SU-DHL-6 (cell line): ENCODE measurements around the gene PSMC3.

Experiments used
- EZH2phosphoT487 ChIP-seq: fragments of 200-600 bp; sonication (generic), shearing (Covaris generic); conservative IDR thresholded peaks from 2 replicates; pipeline ENCODE4 v1.6.1; 2018; ENCODE audit warnings: mild to moderate bottlenecking, antibody characterized with exemption, low read length, moderate library complexity, mixed read lengths
- TF ChIP-seq, protein P1 (sequence below): fragments of 200-600 bp; sonication (generic); IDR thresholded peaks from one replicate; pipeline ENCODE4 v1.5.1; 2017; ENCODE audit warnings: antibody characterized with exemption, mild to moderate bottlenecking, low read length, moderate library complexity; ENCODE audit not compliant: insufficient read depth, poor library complexity, severe bottlenecking

DNA sequence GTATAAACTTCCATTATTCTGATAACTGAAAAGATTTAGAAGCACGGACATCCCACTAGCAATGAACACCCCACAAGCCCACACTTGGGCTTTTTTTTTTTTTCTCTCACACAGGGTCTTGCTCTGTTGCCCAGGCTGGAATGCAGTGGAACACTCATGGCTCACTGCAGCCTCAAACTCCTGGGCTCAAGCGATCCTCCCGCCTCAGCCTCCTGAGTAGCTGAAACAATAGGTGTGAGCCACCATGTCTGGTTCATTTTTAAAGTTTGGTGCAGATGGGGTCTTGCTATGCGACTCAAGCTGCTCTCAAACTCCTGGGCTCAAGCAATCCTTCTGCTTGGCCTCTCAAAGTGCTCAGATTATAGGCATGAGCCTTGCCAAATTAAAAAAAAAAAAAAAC lies 19.6 kb upstream of the PSMC3 start:
- TF ChIP-seq, protein P1, sequence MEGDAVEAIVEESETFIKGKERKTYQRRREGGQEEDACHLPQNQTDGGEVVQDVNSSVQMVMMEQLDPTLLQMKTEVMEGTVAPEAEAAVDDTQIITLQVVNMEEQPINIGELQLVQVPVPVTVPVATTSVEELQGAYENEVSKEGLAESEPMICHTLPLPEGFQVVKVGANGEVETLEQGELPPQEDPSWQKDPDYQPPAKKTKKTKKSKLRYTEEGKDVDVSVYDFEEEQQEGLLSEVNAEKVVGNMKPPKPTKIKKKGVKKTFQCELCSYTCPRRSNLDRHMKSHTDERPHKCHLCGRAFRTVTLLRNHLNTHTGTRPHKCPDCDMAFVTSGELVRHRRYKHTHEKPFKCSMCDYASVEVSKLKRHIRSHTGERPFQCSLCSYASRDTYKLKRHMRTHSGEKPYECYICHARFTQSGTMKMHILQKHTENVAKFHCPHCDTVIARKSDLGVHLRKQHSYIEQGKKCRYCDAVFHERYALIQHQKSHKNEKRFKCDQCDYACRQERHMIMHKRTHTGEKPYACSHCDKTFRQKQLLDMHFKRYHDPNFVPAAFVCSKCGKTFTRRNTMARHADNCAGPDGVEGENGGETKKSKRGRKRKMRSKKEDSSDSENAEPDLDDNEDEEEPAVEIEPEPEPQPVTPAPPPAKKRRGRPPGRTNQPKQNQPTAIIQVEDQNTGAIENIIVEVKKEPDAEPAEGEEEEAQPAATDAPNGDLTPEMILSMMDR = no peak
- no peak for TF ChIP-seq EZH2phosphoT487
